AG09319 (cell line): ENCODE data around the gene PHACTR3.

ENCODE experiments used
- DNase-seq: peaks from one replicate; pipeline ENCODE4 v3.0.0-alpha.2; 2010; ENCODE audit warnings: low read depth; ENCODE audit errors: extremely low read depth
- CTCF ChIP-seq: IDR thresholded peaks from 2 replicates; pipeline ENCODE4 v1.5.1; 2011; ENCODE audit warnings: low read depth, mild to moderate bottlenecking, inconsistent platforms, low read length, moderate library complexity

PHACTR3 gene

GRCh38 chr20:59569305-59569704, 35.0 kb upstream of the PHACTR3 start:
- no peak for TF ChIP-seq CTCF
- no peak for DNase-seq

GRCh38 chr20:59571151-59571550, 33.2 kb upstream of the PHACTR3 start:
- no peak for TF ChIP-seq CTCF

GRCh38 chr20:59571551-59572314, 32.6 kb upstream of the PHACTR3 start:
- peak; percentile 14 for DNase-seq
- TF ChIP-seq CTCF: peak; percentile 91

More at GRCh38 chr20:59571151-59571550, 33.2 kb upstream of the PHACTR3 start:
- DNase-seq: no peak

- no peak for DNase-seq
- no peak for TF ChIP-seq CTCF
These were observed 31.8 kb upstream of the PHACTR3 start for GRCh38 chr20:59572515-59572914.

- no peak for DNase-seq
- no peak for TF ChIP-seq CTCF
These were observed 30.5 kb upstream of the PHACTR3 start for GRCh38 chr20:59573837-59574236.

- no peak for DNase-seq
These were observed 30.0 kb upstream of the PHACTR3 start for GRCh38 chr20:59574308-59574707.

More at GRCh38 chr20:59574308-59574707, 30.0 kb upstream of the PHACTR3 start:
- TF ChIP-seq CTCF: no peak
